SKM-1 treated with dmso at 0.1 percent for 144 hours (cell line): ENCODE data around the gene ABCB10.
"Not testable (repeated sequence)": the region's sequence is repeated elsewhere in the genome, so short reads cannot be mapped to it uniquely, and the experiment has no call there.

Source experiments
- DNase-seq: peaks from one replicate; lab custom pipeline; 2025; ENCODE audit not compliant: unreplicated experiment; lab: John Stamatoyannopoulos, UW

ABCB10 gene

DNA sequence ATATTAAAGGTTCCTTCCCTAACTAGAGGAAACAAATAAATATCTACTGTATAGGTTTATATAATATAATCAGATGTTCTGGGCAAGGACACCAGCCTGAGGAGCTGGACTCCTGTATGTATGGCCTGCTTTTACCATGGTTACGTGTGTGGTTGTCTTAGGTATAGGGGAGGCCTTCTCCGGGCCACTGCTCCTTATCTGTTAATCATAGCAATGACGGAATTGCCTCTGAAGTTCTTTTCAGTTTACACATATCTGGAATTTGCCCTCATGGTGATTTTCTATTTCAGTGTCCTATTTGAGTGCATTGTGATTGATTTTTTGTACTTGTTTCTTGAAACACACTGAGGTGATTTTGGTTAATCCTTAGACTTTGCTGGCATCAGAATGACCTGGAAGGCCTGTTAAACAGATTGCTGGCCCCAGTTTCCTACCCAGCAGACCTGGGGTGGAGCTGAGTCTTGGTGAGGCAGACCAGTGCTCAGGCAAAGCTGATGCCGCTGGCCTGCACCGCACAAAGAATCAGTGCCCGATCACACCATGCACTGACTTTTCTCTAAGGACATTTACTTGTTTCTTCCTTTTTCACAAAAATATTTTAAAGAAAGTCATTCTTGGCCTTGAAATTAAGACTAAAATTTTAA is 18.5 kb downstream of the ABCB10 start:
- DNase-seq: no peak

DNA sequence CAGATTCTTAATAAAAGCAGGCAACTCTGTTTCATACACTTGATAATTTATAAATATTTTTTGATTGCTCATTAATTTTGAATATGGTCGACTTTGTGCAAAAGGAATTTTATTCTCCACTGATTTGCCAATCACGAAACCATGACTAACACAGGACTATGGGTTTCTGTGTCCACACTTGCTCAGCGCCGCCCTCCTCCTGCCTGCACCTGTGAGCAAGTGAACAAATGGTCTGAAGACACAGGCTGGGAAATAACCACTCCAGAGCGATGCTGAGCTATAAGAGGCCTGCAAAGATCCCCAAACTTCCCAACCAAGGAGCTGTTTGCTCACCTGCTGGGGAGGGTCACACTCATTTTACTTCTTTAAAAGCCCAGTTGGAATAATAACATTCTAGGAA is 19.6 kb downstream of the ABCB10 start:
- DNase-seq: no peak

DNA sequence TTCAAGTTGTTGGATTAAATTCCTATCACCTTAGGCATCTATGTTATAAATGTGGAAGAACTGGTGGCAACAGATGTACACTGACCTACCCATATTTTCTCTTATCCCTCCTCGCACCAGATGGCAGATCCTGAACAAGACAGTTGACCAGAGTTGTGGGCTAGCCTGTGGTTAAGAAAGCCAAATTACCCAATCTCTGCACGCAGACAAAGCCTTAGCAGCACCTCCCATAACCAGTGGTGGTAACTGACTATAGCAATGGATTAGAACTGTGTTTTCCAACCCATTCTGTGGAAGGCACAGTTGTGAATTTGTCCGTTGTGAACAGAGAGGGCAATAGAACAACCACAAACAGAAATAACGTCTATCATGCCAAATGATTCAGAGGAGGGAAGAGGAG is 20.6 kb downstream of the ABCB10 start:
- DNase-seq: peak; percentile 97

DNA sequence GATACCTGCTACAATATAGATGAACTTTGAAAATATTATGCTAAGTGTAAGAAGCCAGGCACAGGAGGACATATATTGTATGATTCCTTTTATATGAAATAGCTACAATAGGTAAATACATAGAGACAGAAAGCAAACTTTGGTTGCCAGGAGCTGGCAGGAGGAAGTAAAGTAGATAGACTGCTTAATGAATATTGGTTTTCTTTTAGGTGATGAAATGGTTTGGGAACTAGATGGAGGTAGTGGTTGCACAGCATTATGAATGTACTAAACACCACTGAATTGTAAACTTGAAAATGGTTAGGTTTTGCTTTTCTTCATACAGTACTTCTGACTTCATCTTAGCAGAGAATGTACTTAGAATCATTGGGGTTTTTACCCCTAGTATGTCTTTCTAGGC is 21.5 kb downstream of the ABCB10 start:
- DNase-seq: peak; percentile 58

DNA sequence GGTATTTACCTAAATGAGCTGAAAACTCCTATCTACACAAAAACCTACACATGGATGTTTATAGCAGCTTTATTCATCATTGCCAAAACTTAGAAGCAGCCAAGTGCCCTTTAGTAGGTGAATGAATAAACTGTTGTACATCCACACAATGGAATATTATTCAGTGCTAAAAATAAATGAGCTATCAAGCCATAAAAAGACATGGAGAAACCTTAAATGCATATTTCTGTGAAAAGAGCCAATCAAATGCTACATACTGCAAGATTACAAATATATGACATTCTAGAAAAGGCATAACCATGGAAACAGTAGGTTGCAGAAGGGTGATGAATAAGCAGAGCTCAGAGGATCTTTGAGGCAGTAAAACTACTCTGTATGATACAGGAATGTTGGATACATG is 23.3 kb downstream of the ABCB10 start:
- no peak for DNase-seq

DNA sequence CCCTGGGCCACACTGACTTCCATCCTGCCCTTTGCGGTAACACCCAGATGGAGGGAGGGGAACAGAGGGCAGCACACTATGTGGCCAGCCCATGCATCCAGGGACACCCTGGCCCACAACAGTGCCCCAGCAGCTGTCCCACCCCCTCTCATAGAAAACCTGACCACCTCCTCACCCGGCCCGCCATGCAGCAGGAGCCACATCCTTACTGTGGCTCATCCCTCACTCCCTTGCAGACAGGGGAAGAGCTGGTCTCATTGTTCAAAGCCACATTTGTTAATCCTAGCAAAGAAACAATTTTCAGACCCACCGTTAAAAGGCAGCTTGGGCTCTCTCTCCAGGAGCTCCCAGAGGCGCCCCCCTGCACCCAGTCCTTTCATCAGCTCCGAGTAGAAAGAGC is 27.2 kb downstream of the ABCB10 start:
- DNase-seq: no peak

DNA sequence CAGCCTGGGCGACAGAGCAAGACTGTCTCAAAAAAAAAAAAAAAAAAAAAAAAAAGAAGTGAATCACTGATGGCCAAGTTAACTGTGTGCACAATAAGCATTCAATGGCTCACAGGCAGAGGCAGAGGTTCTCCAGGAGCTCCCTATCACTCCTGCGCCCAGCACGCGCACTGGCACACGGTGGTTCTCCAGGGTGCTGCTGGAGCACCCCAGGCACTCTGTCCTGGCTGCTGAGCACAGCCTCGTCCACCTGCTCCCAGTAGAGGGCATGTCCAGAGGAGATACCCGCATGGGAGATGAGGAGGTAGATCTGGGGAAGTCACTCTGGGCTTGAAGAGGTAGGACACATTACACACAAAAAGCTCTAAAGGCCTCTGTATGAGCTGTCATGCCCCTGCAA is 28.9 kb downstream of the ABCB10 start:
- DNase-seq: no peak

DNA sequence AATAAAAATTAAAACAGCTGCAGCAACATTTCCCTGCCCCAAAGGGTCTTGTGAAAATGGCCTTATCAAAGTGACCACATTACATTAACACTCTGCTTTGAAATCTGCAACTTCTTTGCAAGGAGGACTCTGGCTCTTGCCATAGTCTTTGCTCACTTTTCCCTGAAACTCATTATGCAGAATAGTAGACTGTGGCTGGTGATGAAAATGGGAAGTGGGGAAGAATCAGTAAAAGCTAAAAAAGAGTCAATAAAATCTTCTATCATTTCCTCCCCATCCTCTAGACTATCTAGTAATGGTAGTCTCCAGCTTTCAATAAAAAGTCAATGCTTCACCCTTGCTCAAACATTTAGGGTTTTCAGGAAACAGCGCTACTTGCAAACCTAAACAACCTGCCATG is 31.8 kb downstream of the ABCB10 start:
- no peak for DNase-seq

DNA sequence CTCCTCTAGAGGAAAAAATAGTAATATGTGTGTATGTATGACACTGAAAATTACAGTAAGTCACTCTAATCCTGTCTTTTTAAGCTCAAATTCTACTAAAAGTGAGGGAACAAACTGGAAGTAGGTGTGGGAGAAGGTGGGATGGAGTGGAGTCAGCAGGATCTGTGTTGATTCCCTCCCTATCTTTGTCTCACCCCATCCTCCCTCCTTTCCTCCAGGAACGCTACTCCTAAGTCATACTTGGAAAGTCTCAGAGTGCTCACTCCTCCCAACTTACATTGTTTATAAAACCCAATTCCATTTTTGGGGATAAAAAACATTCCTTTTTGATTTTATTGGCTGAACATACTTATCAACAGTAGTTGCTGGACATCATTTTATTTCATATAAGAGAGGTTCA is 35.5 kb downstream of the ABCB10 start:
- no peak for DNase-seq

DNA sequence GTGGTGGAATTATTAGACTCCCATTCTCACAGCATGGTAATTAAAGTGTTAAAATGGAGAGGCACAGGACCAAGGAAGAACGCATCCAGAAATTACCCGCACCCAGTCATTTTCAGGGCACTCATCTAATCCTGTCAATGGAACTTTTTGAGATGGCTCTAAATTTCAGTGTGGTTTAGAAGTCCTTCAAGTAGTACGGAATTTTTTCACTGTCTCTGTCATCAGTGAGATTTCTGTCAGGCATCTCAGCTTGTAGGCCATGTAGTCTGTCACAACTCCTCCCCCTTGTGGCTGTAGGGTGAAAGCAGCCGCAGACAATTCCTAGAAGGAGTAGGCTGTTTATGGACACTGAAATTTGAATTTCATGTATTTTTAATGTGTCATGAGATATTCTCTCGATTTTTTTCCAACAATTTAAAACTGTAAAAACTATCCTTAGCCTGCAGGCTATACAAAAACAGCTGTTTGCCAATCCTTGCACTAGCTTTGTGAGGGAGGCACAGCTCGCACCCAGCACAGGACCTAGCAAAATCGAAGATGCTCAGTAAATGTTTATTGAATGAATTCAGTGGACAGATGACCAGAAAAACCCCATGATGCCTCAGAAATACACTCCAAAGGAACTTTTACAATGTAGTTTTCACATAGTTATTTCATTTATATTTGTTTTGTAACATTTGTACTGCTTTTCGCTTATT is 43.8 kb downstream of the ABCB10 start:
- peak; percentile 83 for DNase-seq

DNA sequence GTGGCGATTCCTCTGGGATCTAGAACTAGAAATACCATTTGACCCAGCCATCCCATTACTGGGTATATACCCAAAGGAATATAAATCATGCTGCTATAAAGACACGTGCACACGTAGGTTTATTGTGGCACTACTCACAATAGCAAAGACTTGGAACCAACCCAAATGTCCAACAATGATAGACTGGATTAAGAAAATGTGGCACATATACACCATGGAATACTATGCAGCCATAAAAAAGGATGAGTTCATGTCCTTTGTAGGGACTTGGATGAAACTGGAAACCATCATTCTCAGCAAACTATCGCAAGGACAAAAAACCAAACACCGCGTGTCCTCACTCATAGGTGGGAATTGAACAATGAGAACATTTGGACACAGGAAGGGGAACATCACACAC is 46.9 kb downstream of the ABCB10 start:
- not testable (repeated sequence) for DNase-seq

DNA sequence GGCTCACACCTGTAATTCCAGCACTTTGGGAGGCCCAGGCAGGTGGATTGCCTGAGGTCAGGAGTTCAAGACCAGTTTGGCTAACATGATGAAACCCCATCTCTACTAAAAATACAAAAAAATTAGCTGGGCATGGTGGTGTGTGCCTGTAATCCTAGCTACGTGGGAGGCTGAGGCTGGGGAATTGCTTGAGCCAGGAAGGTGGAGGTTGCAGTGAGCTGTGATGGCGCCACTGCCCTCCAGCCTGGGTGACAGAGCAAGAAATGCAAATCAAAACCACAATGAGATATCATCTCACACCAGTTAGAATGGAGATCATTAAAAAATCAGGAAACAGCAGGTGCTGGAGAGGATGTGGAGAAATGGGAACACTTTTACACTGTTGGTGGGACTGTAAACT is 47.3 kb downstream of the ABCB10 start:
- DNase-seq: not testable (repeated sequence)

DNA sequence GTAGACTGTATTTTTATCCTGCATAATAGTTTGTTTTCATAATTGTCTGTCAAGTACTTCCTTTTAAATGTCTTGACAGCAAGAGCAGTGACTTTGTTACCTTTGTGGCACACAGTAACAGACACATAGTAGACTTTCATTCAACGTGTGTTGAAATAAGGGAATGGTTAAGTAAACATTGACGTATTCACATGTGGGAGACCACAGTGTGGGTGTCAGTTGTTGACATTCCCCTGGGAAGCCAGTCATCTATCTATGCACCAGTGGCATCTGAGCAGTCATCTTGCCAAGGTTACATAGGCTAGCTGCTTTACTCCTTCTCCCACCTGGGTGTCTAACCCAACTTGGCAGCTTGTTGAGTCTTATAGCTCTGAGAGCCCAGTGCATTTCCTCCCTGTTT is 48.9 kb downstream of the ABCB10 start:
- DNase-seq: no peak

DNA sequence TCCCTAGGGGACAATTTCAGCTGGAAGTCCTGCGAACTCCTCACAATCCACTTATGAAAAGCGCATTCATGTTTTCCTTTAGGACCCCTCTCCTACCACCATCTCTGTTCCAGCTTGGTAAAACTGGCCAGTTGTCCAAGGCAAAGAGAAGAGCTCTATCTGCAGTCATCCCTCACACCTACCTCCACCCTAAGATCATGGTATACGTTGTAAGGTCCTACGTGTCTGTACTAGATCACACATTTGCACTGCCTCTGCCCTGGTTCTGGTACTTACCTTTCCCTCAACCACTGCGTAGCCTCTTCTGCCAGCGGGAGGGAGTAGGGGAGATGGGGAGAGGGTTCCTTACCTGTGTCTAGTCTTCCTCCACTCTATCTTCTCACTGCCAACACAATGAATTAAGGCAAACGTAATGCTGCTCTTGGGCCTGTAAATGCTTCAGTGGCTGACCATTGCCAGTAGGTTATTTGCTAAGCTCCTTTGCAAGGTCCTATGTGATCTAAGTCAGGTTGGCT is 49.6 kb downstream of the ABCB10 start:
- no peak for DNase-seq

DNA sequence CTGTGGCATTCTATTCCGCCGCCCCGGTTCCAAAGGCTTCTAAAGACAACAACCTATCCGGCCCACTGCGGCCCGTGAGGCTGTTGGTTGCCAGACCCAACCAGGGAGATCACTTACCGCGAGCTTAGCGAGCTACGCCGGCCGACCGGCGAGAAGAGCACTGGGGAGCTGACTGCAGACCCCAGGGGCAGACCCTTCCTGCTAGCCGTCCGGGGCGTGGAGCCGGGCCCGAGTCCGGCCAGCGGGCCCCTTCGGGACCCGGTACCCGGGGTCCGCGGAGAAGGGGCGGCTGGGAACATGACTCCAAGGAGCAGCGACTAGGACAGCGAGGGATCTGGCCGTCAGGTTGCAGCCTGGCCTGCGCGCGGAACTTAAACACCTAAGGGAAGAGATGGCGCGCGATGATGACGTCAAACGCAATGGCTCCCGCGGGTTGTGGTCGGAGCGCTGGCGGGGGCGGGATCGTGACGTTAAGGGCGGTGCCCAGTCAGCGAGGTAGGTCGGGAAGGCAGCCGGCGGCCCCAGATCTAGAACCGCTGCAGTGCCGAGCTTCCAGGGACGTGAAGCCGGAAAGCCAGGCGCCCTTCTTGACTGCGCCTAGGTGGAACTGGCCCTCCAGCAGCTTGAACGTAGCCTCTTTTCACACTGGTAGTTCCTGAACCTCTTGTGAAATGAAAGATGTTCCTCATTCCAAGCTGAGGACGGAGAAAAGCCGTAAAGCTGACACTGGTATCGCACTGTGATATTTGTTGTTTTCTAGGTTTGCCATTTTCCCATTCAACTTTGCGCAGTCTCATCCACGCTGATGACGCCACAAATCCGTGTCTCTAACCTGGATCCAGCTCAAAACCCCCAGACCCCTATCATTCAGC is 50.3 kb downstream of the ABCB10 start, which contains the start of gene NUP133:
Gene NUP133, minus strand, starts transcription at position 391 of the 872 bp plus-strand sequence. Its CDS starts 92 bp downstream, at position 299.
- peak; percentile 98 for DNase-seq

DNA sequence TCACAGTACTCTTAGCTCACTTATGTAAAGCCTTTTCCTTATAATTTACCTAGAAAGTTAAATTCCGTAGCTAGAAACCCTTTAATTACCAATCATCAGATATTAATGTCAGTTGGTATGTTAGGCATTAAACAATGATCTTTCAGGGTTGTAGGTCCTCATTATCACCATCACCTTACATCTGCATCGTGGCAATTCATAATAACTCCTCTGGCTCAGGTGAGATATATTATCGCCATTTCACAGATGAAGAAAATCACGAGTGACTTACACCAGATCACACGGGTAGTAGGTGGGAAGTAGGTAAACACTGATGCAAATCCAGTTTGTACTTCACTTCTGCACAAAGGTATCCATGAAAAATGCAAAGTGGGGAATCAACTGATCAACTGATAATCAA is 51.0 kb downstream of the ABCB10 start:
- DNase-seq: no peak

DNA sequence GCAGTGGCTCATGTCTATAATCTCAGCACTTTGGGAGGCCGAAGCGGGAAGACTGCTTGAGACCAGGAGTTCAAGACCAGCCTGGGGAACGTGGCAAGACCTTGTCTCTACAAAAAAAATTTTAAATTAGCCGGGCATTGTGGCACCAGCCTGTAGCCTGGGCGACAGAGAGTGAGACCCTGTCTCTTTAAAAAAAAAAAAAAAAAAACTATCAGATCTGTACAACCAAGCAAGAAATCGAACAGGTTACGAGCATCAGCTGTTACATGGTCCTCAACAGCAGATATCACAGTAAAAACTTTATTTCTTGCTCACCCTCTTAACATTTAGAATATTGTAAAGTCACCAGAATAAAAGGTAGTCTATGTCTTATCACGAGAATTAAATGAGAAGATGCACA is 51.9 kb downstream of the ABCB10 start:
- DNase-seq: no peak

DNA sequence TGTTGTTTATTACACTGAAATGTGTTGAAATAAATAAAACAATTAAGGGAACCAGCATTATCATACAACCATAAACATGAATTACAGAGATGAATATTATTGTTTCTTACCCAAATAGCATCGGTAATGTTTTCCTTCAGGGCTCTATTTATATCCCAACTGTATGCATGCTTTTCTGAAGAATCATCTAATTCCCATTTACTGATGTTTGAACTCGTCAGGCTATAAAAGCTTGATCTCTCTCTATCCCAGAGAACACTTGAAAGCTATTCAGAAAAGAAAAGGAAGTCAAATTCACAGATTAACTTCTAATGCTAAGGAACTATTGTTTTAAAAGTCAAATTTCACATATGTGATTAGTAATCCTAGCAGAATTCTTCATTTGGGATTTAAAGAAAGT is 62.7 kb downstream of the ABCB10 start:
- DNase-seq: no peak

DNA sequence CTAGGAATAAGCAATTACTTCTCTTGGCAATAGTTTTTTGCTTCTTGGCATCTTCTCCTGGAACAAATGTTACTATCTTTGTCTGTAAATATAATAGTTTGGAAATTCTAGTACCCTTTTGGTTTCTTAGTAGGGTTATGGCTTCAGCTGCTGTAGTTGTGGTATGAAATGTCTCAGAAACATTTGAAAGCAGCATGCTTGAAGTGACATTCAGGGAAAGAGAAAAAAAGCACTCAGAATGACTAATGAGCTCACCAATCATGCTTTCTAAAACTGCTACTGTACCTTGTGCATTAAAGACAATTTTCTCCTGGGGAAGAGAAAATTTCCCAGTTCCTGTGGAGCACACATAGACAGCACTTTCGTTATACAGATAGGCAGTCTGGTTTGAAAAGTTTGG is 71.3 kb downstream of the ABCB10 start:
- DNase-seq: no peak

DNA sequence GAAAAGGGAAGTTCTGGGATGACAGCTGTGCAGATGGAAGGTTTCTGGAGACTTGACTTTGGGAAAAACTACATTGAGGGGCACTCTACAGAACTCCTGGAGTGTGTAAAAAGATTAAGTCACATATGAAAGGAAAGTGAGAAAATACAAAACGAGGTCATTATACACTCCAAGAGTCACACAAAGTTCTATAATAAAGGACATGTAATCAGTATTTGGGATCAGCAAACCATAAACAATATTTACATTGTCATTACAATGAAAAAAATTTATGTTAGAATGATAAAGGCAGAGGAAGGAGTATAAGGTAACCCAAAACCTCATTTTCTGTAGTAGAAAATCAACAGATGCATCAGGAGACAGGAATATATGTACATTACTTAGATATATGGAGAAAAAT is 73.2 kb downstream of the ABCB10 start:
- DNase-seq: no peak

DNA sequence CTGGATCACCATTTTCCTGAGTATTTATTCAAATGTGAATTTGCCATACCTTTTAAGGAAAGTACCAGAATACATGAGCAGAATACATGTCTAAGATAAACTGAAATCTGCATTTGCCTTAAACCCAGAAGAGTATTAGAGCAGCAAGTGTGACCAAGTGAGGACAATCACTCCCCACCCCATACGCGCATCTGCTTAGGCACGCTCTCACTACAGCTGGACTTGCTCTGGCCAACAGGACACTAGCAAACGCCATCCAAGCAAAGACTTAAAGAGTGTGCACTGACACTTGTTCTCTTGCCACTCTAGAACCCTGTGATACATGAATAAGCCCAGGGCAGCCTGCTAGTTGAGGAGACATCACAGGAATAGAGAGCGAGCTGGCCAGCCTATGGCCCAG is 76.0 kb downstream of the ABCB10 start:
- DNase-seq: no peak

DNA sequence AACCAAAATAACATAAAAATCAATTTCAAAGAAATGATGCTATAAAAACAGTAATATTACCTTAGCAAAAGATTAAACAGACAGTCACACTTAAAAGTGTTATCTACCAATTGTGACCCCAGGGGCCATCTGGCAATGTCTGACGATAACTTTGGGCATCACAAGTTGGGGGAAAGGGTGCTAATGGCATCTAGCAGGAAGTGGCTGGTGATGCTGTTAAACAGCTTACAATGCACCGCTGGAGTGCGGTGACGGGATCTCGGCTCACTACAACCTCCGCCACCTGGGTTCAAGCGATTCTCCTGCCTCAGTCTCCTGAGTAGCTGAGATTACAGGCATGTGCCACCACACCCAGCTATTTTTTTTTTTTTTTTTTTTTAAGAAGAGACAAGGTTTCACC is 78.0 kb downstream of the ABCB10 start:
- no peak for DNase-seq
